Measurements from ENCODE around the gene MME. TPM values are rescaled to one million over a fixed set of nuclear protein-coding genes. Genes with fewer than 3 reads are reported as not detected.
A peak's percentile ranks its signal among the peaks of the same experiment; 100 is the strongest.
"Not testable (repeated sequence)": the region's sequence is repeated elsewhere in the genome, so short reads cannot be mapped to it uniquely, and the experiment has no call there.

Gene MME
- total RNA-seq, 2 donors from 2014 or later = 30.2 to 31.9 TPM

GRCh38 chr3:155111971-155112370, 31.9 kb downstream of the MME start:
- no peaks in the 10 kb centered on the region for H3K36me3 ChIP-seq (ENCODE audit: control insufficient read depth, insufficient read depth, low read length)
- Mint-ChIP-seq H3K4me3 (no peak overlapping the region), H3K4me1 (no peaks in the 10 kb centered on the region), H3K36me3 (ENCODE audit: low read depth) (no peaks in the 10 kb centered on the region), H3K27ac (no peak overlapping the region), H3K9me3 (no peaks in the 10 kb centered on the region), H3K27me3 (ENCODE audit: insufficient read depth) (no peaks in the 10 kb centered on the region)
- DNase-seq = no peak
- no peaks in the 10 kb centered on the region for H3K4me1 ChIP-seq (ENCODE audit: control insufficient read depth, insufficient read depth, low read length)
- H3K9me3 ChIP-seq (ENCODE audit: control insufficient read depth, low read length) = peaks cover 4% of the 10 kb centered on the region
- 64 to 70% methylated on average over 2 to 4 of the region's 4 CpGs for WGBS, 2 experiments (ENCODE audit: insufficient coverage in 1 of 2, insufficient read length in 1 of 2)
- no peak overlapping the region for H3K4me3 ChIP-seq (ENCODE audit: low read length)
- TF ChIP-seq CTCF (conservative IDR thresholded peaks at IDR 0.05) = no peak
- H3K27ac ChIP-seq (ENCODE audit: low read depth, low read length) = no peak overlapping the region
- no peaks in the 10 kb centered on the region for H3K27me3 ChIP-seq (ENCODE audit: control insufficient read depth, insufficient read depth, low read length, poor library complexity, severe bottlenecking)
- H3K9ac ChIP-seq (ENCODE audit: extremely low read depth, low read length, poor library complexity, severe bottlenecking) = no peak overlapping the region

DNA sequence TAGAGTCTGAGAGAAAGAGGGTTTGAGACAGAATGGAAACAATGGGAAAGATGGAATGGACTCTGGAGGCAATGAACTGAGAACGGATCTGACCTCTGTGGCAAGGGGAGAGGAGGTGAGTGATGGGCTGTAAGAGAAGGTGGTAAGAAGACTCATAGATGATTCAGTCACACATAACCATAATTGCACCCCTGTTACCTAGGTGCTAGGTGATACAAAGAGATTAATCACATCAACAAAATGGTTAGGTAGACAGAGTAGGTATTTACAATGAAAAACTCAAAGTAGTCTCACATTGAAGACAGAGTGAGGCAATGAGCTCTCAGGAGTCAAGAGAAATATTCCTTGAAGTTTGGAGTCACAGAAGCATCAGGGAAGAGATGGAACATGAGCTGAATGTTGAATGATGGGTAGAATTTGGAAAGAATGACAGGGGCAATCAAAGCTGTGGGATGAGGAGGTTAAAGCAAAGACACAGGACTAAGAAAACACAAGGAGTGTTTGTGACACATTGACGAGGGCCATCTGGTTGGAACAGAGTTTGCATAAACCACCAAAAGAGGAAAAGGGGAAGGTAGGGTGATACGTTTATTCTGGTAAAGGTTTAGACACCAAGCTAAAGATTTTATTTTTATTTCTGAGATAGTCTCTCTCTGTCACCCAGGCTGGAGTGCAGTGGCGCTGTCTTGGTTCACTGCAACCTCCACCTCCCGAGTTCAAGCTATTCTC, 32.7 kb downstream of the MME start:
- Mint-ChIP-seq H3K27ac (no peak overlapping the region), H3K4me3 (no peak overlapping the region), H3K27me3 (ENCODE audit: insufficient read depth) (no peaks in the 10 kb centered on the region), H3K36me3 (ENCODE audit: low read depth) (no peaks in the 10 kb centered on the region), H3K4me1 (peaks cover 2% of the 10 kb centered on the region), H3K9me3 (no peaks in the 10 kb centered on the region)
- Histone ChIP-seq H3K4me1 (ENCODE audit: control insufficient read depth, insufficient read depth, low read length) (no peaks in the 10 kb centered on the region), H3K4me3 (ENCODE audit: low read length) (no peak overlapping the region), H3K36me3 (ENCODE audit: control insufficient read depth, insufficient read depth, low read length) (no peaks in the 10 kb centered on the region), H3K9ac (ENCODE audit: extremely low read depth, low read length, poor library complexity, severe bottlenecking) (no peak overlapping the region), H3K9me3 (ENCODE audit: control insufficient read depth, low read length) (no peaks in the 10 kb centered on the region), H3K27me3 (ENCODE audit: control insufficient read depth, insufficient read depth, low read length, poor library complexity, severe bottlenecking) (no peaks in the 10 kb centered on the region), H3K27ac (ENCODE audit: low read depth, low read length) (no peak overlapping the region)
- TF ChIP-seq CTCF (conservative IDR thresholded peaks at IDR 0.05) = no peak
- no peak for DNase-seq
- WGBS, 2 experiments (ENCODE audit: insufficient coverage in 1 of 2, insufficient read length in 1 of 2) = 93 to 95% methylated on average over 4 to 5 of the region's 5 CpGs

GRCh38 chr3:155124745-155125144, 44.6 kb downstream of the MME start:
- Mint-ChIP-seq H3K4me1 (peaks cover 15% of the 10 kb centered on the region), H3K4me3 (peak overlapping the region; percentile 45)
- H3K27ac ChIP-seq (ENCODE audit: low read depth, low read length) = not testable (repeated sequence)

More at GRCh38 chr3:155124745-155125144, 44.6 kb downstream of the MME start:
- H3K36me3 Mint-ChIP-seq (ENCODE audit: low read depth); H3K27me3 ChIP-seq (ENCODE audit: control insufficient read depth, insufficient read depth, low read length, poor library complexity, severe bottlenecking); H3K9me3 ChIP-seq (ENCODE audit: control insufficient read depth, low read length); H3K4me1 ChIP-seq (ENCODE audit: control insufficient read depth, insufficient read depth, low read length); H3K27ac Mint-ChIP-seq; H3K9ac ChIP-seq (ENCODE audit: extremely low read depth, low read length, poor library complexity, severe bottlenecking); H3K9me3 Mint-ChIP-seq; H3K4me3 ChIP-seq (ENCODE audit: low read length); DNase-seq; H3K36me3 ChIP-seq (ENCODE audit: control insufficient read depth, insufficient read depth, low read length); H3K27me3 Mint-ChIP-seq (ENCODE audit: insufficient read depth): not testable (repeated sequence)
- 20% methylated on average over 1 of the region's 14 CpGs; no CpG with 5 or more reads in 1 of the 2 experiments for WGBS, 2 experiments (ENCODE audit: insufficient coverage in 1 of 2, insufficient read length in 1 of 2)
- peak; percentile 27 for TF ChIP-seq CTCF (conservative IDR thresholded peaks at IDR 0.05)
